ENCODE results near the gene TMEM31.

GRCh38 chrX:103739421-103739820 is 28.7 kb downstream of the TMEM31 start:
- TF ChIP-seq ZNF24 (tag by site-specific recombination; IDR thresholded peaks at IDR 0.05), result no peak
- TF ChIP-seq ZNF660 (tag by site-specific recombination; IDR thresholded peaks at IDR 0.05), result no peak
- TF ChIP-seq YY1 (tag by site-specific recombination; IDR thresholded peaks at IDR 0.05), result no peak
- TF ChIP-seq ZNF274 (IDR thresholded peaks at IDR 0.05; ENCODE audit: low read length), result no peak
- no peak for TF ChIP-seq ZNF274 (tag by site-specific recombination; IDR thresholded peaks at IDR 0.05; ENCODE audit: borderline replicate concordance)
- TF ChIP-seq ZNF146 (tag by site-specific recombination; IDR thresholded peaks at IDR 0.05), result no peak
- no peak for TF ChIP-seq CTCF (tag by site-specific recombination; IDR thresholded peaks at IDR 0.05)
- TF ChIP-seq ZNF174 (tag by site-specific recombination; IDR thresholded peaks at IDR 0.05), result no peak
- no peak for TF ChIP-seq ZNF639 (tag by site-specific recombination; IDR thresholded peaks at IDR 0.05)
- TF ChIP-seq TRIM28 (IDR thresholded peaks at IDR 0.05; ENCODE audit: borderline replicate concordance, low read length), result no peak
- no peak for TF ChIP-seq PRDM4 (tag by site-specific recombination; IDR thresholded peaks at IDR 0.05)
- no peak for TF ChIP-seq ZNF354C (tag by site-specific recombination; IDR thresholded peaks at IDR 0.05; ENCODE audit: borderline replicate concordance, low read depth)
- no peak for TF ChIP-seq SETDB1 (IDR thresholded peaks at IDR 0.05; ENCODE audit: insufficient read length, low read length)
- no peak for TF ChIP-seq ZNF239 (tag by site-specific recombination; IDR thresholded peaks at IDR 0.05)

Data from HEK293 (cell line).